ENCODE results near the gene PDE4D. TPM values are rescaled to one million over a fixed set of nuclear protein-coding genes. Genes with fewer than 3 reads are reported as not detected.
"Not testable (repeated sequence)": the region's sequence is repeated elsewhere in the genome, so short reads cannot be mapped to it uniquely, and the experiment has no call there.

The PDE4D gene
- total RNA-seq, 1 experiment from 2014 or later, result 5.3 TPM

DNA sequence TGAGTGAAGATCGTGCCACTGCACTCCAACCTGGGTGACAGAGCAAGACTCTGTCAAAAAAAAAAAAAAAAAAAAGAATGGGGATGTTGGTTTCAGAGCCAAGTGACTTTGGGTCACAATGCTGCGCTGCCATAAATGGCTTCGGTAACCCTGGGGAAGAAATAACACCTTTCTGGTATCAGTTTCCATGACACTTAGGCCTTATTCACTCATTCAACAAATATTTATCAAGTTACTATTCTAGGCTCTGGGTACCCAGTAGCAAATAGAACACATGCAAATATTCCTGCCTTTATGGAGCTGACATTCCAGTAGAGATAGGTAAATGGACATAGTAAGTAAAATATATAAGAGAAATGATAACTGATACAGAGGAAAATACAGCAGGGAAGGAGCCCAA lies 454.2 kb downstream of the PDE4D start:
- Histone ChIP-seq H3K27me3 (ENCODE audit: control insufficient read depth, insufficient read depth, low read length) (no peaks in the 10 kb centered on the region), H3K36me3 (replicated peaks; ENCODE audit: control insufficient read depth, insufficient read depth, low read length) (no peaks in the 10 kb centered on the region), H3K4me3 (ENCODE audit: insufficient read depth, low read depth, low read length) (no peak overlapping the region)
- DNase-seq, result no peak

DNA sequence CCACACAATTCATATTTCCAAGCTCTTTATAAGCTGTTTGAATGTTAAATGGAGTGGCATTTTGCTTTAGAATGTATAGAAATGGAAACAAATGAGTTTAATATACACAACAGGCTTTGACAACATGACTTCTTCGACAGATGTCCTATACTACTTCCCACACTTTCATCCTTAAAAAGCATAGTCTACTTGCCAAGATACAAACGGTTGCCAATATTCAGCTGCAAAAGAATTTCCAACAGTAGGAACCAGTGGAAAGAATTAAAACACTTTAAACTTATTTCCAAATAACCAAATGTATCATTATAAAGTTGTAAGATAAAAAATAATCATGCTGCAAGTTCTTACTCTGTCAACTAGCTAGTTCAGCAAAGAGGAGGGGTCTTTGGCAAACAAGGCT lies 456.4 kb downstream of the PDE4D start:
- no peak for DNase-seq
- Histone ChIP-seq H3K27me3 (ENCODE audit: control insufficient read depth, insufficient read depth, low read length) (no peaks in the 10 kb centered on the region), H3K4me3 (ENCODE audit: insufficient read depth, low read depth, low read length) (no peak overlapping the region), H3K36me3 (replicated peaks; ENCODE audit: control insufficient read depth, insufficient read depth, low read length) (no peaks in the 10 kb centered on the region)

DNA sequence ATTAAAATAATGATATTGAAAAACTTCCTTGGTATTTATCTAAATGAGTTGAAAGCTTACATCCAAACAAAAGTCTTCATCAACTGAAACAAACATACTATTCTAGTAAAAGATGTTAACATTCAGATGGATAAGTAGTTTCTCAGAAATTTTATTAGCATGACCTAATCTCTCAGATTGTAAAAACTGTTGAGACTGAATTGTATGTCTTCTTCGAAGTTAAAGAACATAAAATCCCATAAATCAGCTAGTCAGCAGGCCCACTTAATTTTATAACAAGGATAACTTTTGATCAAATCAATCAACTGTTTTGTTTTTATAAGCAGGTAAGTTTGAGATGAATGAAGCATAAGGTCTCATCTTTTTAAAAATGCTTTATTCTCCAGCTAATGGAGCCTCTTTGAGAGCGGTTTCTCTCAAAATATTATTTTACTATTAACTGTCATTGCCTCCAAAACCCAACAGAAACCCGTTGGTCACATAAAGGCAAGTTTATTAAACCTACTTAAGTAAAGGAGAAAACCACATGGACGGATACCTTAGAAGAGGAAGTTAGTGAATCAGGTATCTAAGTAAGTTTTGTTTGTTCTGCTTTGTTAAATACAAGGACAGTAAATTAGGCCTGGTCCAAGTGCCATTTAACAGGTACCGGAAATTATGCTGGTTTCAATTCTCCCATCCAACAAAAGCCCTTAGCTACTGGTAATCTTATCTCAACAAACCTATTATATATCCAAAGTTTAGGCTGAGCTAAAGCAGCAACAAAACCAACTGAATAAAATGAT lies 457.0 kb downstream of the PDE4D start:
- H3K4me3 ChIP-seq (ENCODE audit: insufficient read depth, low read depth, low read length), result no peak overlapping the region
- no peaks in the 10 kb centered on the region for H3K36me3 ChIP-seq (replicated peaks; ENCODE audit: control insufficient read depth, insufficient read depth, low read length)
- H3K27me3 ChIP-seq (ENCODE audit: control insufficient read depth, insufficient read depth, low read length), result no peaks in the 10 kb centered on the region
- no peak for DNase-seq

DNA sequence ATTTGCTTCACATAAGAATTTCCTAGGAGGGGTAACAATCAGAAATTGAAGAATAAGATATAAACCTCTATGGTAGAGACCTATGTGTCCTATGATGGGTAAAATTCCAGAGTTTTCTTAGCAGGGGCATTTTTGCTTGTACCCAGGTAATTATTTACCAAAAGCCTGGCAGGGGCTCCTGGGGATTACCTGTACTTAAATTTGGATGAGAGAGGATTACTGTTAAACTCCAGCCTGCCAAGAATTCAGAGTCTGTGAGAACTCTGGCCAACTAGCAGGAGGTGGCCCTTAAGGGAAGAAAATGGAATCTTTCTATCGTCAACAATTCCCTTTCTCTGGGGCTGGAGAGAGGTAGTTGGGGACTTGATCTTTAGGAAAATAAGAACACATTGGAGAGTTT lies 460.4 kb downstream of the PDE4D start:
- no peaks in the 10 kb centered on the region for H3K27me3 ChIP-seq (ENCODE audit: control insufficient read depth, insufficient read depth, low read length)
- no peak overlapping the region for H3K4me3 ChIP-seq (ENCODE audit: insufficient read depth, low read depth, low read length)
- DNase-seq, result no peak
- H3K36me3 ChIP-seq (replicated peaks; ENCODE audit: control insufficient read depth, insufficient read depth, low read length), result no peaks in the 10 kb centered on the region

DNA sequence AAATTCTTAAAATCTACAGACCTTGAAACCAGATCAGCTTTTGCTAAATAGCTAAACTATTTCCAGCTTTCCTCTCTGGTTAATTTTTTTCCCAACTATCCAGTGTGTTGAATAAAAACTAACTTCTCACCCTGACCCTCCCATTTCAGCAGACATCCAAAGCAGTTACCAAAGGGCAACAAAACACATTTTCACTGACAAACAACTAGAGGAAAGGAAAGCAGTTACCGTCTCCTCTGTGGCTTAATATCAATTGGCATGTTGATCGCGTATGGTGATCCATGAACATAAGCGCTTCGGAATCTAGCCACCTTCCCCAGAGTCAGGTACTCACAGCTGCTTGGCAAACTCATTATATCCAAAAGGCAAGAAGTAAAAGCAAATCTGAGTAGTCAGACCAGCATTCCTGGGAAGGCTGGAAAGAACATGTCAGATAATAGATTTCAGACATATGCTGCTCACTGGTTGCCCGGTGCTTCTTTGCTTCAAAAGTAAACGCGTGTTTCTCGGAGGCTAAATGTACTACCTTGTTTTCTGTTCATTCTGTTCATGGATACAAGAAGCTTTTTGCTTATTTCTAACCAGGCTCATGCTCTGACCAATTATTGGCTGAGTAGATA lies 463.4 kb downstream of the PDE4D start:
- DNase-seq, result no peak
- H3K27me3 ChIP-seq (ENCODE audit: control insufficient read depth, insufficient read depth, low read length), result no peaks in the 10 kb centered on the region
- no peaks in the 10 kb centered on the region for H3K36me3 ChIP-seq (replicated peaks; ENCODE audit: control insufficient read depth, insufficient read depth, low read length)
- H3K4me3 ChIP-seq (ENCODE audit: insufficient read depth, low read depth, low read length), result no peak overlapping the region

DNA sequence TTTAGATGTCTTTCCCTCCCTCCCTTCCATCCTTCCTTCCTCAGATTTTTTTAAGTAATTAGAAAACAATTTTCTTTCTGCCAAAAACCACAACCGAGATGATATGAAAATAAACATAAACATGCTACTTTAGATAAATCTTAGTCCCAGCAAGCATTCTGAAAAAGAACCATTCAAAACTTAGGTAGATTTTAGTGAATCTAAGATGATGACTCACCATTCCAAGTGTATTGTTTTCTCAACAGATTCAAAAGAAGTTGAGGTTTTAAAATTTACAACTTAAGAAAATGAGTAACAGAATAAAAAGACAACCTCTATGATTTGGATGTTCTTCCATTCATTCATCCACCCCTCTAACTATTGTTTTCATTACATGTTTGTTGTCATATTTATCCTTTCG lies 465.1 kb downstream of the PDE4D start:
- Histone ChIP-seq H3K36me3 (replicated peaks; ENCODE audit: control insufficient read depth, insufficient read depth, low read length) (no peaks in the 10 kb centered on the region), H3K4me3 (ENCODE audit: insufficient read depth, low read depth, low read length) (no peak overlapping the region), H3K27me3 (ENCODE audit: control insufficient read depth, insufficient read depth, low read length) (no peaks in the 10 kb centered on the region)
- no peak for DNase-seq

DNA sequence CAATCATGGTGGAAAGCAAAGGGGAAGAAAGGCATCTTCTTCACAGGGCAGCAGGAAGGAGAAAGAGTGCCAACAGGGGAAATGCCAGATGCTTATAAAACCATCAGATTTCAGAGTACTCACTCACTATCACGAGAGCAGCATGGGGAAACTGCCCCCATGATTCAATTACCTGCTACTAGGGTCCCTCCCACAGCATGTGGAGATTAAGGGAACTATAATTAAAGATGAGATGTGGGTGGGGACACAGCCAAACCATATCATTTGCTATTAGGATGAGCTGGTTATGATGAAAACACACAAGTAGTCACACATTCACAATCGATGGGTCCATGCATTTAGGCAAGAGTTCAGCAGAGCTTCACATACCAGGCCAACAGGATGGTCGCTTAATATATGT lies 469.0 kb downstream of the PDE4D start:
- Histone ChIP-seq H3K36me3 (replicated peaks; ENCODE audit: control insufficient read depth, insufficient read depth, low read length) (no peaks in the 10 kb centered on the region), H3K4me3 (ENCODE audit: insufficient read depth, low read depth, low read length) (no peak overlapping the region), H3K27me3 (ENCODE audit: control insufficient read depth, insufficient read depth, low read length) (no peaks in the 10 kb centered on the region)
- no peak for DNase-seq

DNA sequence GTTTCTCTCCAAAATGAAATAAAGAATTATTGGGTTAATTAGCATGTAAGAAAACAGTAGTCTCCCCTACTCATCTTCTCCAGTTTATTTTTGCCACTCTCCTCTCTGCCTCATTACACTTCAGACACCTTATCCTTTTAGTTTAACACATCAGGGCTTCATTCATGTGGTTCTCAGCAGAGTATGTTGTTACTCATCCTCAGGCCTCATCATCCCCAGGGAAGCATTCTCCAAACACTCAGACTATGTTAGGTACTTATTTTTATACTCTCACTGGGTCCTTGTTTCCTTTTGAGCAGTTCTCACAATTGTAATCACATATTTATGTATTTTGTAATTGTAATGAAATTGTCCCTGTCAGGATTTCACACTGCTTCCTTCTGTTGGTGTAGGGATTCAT lies 470.5 kb downstream of the PDE4D start:
- no peak for DNase-seq
- Histone ChIP-seq H3K4me3 (ENCODE audit: insufficient read depth, low read depth, low read length) (no peak overlapping the region), H3K36me3 (replicated peaks; ENCODE audit: control insufficient read depth, insufficient read depth, low read length) (no peaks in the 10 kb centered on the region), H3K27me3 (ENCODE audit: control insufficient read depth, insufficient read depth, low read length) (no peaks in the 10 kb centered on the region)

DNA sequence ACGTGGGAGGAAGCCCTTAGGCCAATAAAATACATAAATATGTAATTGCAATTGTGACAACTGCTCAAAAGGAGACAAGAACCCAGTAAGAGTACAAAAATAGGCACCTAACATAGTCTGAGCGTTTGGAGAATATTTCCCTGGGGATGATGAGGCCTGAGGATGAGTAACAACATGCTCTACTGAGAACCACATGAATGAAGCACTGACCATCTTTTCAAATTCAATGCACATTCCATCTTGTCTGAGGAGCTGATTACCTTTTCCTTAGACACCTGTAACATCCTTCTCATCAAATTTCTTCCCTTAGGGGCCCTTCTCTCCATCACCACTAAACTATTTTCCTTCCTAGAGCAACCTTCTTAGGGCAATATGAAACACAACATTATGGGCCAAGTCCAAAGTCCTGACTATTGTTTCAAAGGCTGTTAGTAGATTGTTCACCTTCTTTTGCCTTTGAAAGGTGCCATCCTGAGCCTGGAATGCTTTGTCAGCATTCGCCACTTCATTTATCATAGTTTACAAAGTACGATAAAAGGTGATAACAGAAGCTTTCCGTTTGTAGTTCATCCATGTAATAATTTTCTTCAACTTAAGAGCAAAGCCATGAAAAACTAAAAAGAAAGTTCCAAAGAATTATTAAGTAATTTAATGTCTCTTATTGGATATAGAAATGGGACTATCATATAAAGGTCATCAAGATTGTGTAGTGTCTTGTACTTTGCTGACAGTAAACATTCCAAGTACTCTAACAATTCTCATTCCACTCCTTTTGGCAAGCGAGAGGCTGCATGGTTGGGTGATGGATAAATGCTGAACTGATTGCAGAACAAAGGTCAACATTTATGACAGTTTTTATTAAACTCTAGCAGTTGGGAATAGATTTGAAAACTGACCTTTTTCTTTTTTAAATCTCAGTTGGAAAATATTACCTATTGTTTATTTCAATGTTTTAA lies 471.3 kb downstream of the PDE4D start:
- Histone ChIP-seq H3K4me3 (ENCODE audit: insufficient read depth, low read depth, low read length) (no peak overlapping the region), H3K36me3 (replicated peaks; ENCODE audit: control insufficient read depth, insufficient read depth, low read length) (no peaks in the 10 kb centered on the region), H3K27me3 (ENCODE audit: control insufficient read depth, insufficient read depth, low read length) (no peaks in the 10 kb centered on the region)
- DNase-seq, result no peak

DNA sequence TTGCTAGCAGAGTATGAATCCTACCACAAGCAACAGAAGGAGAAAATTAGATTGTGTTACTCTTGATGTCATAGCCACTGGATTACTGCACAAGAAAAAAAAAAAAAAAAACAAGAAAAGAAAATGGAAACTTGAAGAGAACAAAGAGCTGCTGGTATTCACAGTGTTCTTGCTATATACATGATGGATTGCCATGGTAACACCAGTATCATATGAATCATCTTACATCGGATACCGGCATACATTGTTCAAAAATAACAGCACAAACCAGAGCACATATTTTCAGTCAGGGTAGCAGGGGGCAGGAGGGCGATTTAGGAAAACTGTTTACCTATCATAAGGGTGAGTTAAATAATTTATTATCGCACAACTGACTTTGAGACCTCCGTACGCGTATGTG lies 472.9 kb downstream of the PDE4D start:
- Histone ChIP-seq H3K4me3 (ENCODE audit: insufficient read depth, low read depth, low read length) (no peak overlapping the region), H3K36me3 (replicated peaks; ENCODE audit: control insufficient read depth, insufficient read depth, low read length) (no peaks in the 10 kb centered on the region), H3K27me3 (ENCODE audit: control insufficient read depth, insufficient read depth, low read length) (no peaks in the 10 kb centered on the region)
- DNase-seq, result no peak

DNA sequence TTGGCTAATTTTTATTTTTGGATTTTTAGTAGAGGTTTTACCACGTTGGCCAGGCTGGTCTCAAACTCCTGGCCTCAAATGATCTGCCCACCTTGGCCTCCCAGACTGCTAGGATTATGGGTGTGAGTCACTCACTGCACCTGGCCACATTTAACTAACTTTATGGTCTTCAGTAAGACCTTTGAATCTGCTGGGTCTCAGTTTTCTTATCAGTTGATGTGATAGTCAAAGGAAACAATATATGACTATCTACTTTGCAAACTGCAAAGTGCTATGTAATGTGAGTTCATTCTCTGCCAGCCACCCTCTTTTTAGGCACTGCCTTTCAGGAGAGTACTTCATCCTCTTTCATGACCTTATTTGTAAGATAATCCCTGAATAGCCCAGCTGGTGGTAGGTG lies 474.7 kb downstream of the PDE4D start:
- no peak for DNase-seq
- Histone ChIP-seq H3K27me3 (ENCODE audit: control insufficient read depth, insufficient read depth, low read length) (no peaks in the 10 kb centered on the region), H3K4me3 (ENCODE audit: insufficient read depth, low read depth, low read length) (no peak overlapping the region), H3K36me3 (replicated peaks; ENCODE audit: control insufficient read depth, insufficient read depth, low read length) (no peaks in the 10 kb centered on the region)

DNA sequence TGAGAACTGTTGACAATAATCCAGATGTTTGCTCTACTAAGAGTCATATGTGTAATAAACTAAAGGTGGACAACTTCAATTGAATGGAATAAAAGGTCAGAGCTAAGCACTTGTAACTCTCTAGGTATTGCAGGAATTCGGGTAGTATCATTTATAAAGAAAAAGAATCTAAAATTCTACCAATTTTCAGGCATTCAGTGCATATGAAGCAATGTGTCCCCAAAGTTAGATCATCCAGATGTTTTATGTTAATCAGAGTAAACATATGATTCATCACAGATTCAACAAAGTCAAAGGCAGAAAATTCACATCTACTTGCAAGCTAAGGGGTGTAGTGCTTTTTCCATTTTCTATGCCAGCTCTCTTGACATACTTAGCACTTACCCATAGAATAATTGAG lies 477.1 kb downstream of the PDE4D start:
- no peak for DNase-seq
- H3K4me3 ChIP-seq (ENCODE audit: insufficient read depth, low read depth, low read length), result no peak overlapping the region

DNA sequence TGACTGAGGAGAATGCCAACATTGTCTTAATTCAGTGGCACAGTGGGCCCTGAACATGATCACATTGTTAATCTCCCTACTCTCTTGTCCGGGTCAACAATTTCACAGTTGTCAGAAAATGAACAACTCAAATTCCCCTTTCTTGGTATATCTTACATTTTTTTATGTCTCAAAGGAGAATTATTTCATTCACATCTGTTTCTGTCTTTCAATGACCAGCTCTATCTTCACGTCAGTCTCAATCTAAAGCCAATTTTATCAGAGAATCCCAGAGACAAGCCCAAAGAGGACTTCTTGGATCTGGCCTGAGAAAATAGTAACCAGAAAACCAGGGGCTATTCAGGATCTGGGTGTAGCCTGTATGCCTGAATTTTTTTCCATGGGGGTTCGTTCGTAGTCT lies 477.5 kb downstream of the PDE4D start:
- H3K4me3 ChIP-seq (ENCODE audit: insufficient read depth, low read depth, low read length), result no peak overlapping the region
- no peaks in the 10 kb centered on the region for H3K27me3 ChIP-seq (ENCODE audit: control insufficient read depth, insufficient read depth, low read length)
- H3K36me3 ChIP-seq (replicated peaks; ENCODE audit: control insufficient read depth, insufficient read depth, low read length), result no peaks in the 10 kb centered on the region
- no peak for DNase-seq

More for the DNA sequence above, 477.1 kb downstream of the PDE4D start:
- H3K27me3 ChIP-seq (ENCODE audit: control insufficient read depth, insufficient read depth, low read length), result no peaks in the 10 kb centered on the region
- H3K36me3 ChIP-seq (replicated peaks; ENCODE audit: control insufficient read depth, insufficient read depth, low read length), result no peaks in the 10 kb centered on the region

DNA sequence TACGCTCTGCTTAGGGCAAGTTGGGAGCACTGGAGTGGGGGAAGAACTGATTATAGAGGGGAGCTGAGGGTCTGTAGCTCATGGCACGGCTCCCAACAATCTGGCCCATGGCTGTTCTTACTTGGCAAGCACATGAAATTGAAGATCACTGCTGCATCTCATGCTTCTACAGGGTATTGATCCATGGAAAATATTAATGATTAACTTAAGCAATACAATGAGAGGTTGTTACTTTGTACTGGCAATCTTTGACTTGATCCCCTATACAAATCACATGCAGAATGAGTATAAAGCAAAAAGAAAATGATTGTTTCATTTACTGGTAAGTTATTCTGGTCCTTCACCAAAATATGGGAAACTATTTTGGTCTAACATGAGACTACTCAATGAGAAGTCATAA lies 481.1 kb downstream of the PDE4D start:
- Histone ChIP-seq H3K27me3 (ENCODE audit: control insufficient read depth, insufficient read depth, low read length) (no peaks in the 10 kb centered on the region), H3K4me3 (ENCODE audit: insufficient read depth, low read depth, low read length) (no peak overlapping the region), H3K36me3 (replicated peaks; ENCODE audit: control insufficient read depth, insufficient read depth, low read length) (no peaks in the 10 kb centered on the region)
- no peak for DNase-seq

DNA sequence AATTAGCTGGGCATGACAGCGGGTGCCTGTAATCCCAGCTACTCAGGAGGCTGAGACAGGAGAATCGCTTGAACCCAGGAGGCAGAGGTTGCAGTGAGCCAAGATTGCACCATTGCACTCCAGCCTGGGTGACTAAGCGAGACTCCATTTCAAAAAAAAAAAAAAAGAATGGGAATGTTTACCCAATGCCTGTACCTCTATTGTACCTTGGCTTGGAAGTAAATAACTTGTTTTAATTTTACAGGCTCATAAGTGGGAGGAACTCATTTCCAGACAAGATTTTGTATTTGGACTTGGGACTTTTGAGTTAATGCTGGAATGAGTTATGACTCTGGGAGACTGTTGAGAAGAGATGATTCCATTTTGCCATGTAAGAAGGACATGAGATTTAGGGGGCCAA lies 484.5 kb downstream of the PDE4D start:
- not testable (repeated sequence) for H3K27me3 ChIP-seq (ENCODE audit: control insufficient read depth, insufficient read depth, low read length); DNase-seq; H3K36me3 ChIP-seq (replicated peaks; ENCODE audit: control insufficient read depth, insufficient read depth, low read length)

More for the DNA sequence above, 484.5 kb downstream of the PDE4D start:
- H3K4me3 ChIP-seq (ENCODE audit: insufficient read depth, low read depth, low read length), result not testable (repeated sequence)

All from H7 (cell line).